ENCODE data around the gene URB1.

DNA sequence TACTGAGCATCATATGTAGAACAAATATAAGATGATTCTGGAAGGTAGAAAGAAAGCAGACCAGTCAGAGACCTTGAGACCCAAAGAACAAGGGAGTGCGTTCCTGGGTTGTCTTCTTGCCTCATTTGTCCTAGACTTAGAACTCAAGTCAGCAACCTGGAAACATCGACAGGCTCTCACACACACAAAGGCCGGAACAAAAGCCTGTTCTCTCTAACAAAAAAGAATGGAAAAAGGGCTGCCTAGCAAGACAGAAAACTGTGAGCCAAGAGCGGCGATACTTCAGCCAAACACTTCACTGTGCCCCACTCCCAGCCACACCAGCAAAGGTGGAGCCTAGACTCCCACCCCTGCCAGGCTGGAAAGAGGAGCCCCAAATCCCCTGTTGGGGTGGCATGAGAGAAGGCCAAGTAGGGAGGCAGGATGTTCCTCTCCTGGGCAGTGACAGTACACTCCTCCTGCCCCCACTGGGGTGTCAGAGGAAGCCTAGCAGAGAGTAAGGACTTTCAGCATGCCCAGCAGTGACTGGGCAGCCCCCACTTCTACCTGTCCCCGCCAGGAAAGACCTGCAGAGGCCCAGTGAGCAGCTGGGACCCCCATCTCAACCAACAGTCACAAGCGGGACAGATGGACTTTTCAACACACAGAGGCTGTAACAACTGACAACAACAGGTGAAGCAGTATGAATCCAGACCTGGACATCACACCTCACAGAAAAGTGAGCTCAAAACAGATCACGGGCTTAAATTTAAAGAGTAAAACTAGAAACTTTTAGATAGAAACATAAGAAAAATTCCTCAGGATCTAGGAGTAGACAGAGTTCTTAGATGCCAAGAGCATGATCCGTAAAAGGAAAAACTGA lies 61.1 kb downstream of the URB1 start:
- TF ChIP-seq, protein P1, sequence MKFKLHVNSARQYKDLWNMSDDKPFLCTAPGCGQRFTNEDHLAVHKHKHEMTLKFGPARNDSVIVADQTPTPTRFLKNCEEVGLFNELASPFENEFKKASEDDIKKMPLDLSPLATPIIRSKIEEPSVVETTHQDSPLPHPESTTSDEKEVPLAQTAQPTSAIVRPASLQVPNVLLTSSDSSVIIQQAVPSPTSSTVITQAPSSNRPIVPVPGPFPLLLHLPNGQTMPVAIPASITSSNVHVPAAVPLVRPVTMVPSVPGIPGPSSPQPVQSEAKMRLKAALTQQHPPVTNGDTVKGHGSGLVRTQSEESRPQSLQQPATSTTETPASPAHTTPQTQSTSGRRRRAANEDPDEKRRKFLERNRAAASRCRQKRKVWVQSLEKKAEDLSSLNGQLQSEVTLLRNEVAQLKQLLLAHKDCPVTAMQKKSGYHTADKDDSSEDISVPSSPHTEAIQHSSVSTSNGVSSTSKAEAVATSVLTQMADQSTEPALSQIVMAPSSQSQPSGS (tag by site-specific recombination; IDR thresholded peaks at IDR 0.05; ENCODE audit: low read depth), result no peak
- TF ChIP-seq ZEB2 (tag by site-specific recombination; IDR thresholded peaks at IDR 0.05), result no peak
- no peak for TF ChIP-seq ZNF488 (tag by site-specific recombination; IDR thresholded peaks at IDR 0.05)
- TF ChIP-seq ZNF214 (tag by site-specific recombination; IDR thresholded peaks at IDR 0.05; ENCODE audit: borderline replicate concordance), result no peak
- TF ChIP-seq, protein P2, sequence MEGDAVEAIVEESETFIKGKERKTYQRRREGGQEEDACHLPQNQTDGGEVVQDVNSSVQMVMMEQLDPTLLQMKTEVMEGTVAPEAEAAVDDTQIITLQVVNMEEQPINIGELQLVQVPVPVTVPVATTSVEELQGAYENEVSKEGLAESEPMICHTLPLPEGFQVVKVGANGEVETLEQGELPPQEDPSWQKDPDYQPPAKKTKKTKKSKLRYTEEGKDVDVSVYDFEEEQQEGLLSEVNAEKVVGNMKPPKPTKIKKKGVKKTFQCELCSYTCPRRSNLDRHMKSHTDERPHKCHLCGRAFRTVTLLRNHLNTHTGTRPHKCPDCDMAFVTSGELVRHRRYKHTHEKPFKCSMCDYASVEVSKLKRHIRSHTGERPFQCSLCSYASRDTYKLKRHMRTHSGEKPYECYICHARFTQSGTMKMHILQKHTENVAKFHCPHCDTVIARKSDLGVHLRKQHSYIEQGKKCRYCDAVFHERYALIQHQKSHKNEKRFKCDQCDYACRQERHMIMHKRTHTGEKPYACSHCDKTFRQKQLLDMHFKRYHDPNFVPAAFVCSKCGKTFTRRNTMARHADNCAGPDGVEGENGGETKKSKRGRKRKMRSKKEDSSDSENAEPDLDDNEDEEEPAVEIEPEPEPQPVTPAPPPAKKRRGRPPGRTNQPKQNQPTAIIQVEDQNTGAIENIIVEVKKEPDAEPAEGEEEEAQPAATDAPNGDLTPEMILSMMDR (tag by site-specific recombination; IDR thresholded peaks at IDR 0.05), result no peak
- TF ChIP-seq, protein P3, sequence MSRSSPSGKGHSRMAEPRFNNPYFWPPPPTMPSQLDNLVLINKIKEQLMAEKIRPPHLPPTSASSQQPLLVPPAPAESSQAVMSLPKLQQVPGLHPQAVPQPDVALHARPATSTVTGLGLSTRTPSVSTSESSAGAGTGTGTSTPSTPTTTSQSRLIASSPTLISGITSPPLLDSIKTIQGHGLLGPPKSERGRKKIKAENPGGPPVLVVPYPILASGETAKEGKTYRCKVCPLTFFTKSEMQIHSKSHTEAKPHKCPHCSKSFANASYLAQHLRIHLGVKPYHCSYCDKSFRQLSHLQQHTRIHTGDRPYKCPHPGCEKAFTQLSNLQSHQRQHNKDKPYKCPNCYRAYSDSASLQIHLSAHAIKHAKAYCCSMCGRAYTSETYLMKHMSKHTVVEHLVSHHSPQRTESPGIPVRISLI (tag by site-specific recombination; IDR thresholded peaks at IDR 0.05), result no peak
- no peak for TF ChIP-seq SCRT1 (tag by site-specific recombination; IDR thresholded peaks at IDR 0.05; ENCODE audit: borderline replicate concordance)
- no peak for TF ChIP-seq KLF1 (tag by site-specific recombination; IDR thresholded peaks at IDR 0.05)
- no peak for TF ChIP-seq ZNF10 (tag by site-specific recombination; IDR thresholded peaks at IDR 0.05)
- no peak for TF ChIP-seq SP3 (tag by site-specific recombination; IDR thresholded peaks at IDR 0.05)
- no peak for TF ChIP-seq ZNF140 (tag by site-specific recombination; IDR thresholded peaks at IDR 0.05)

Data from HEK293 (cell line).